Inflammatory macrophage treated with lipopolysaccharide for 4 hours (primary cell): ENCODE data around the gene JARID2.
"Not testable (repeated sequence)": the region's sequence is repeated elsewhere in the genome, so short reads cannot be mapped to it uniquely, and the experiment has no call there.

ENCODE experiments used
- DNase-seq: peaks from one replicate; pipeline ENCODE4 v3.0.0-alpha.2; 2020

JARID2 gene

DNA sequence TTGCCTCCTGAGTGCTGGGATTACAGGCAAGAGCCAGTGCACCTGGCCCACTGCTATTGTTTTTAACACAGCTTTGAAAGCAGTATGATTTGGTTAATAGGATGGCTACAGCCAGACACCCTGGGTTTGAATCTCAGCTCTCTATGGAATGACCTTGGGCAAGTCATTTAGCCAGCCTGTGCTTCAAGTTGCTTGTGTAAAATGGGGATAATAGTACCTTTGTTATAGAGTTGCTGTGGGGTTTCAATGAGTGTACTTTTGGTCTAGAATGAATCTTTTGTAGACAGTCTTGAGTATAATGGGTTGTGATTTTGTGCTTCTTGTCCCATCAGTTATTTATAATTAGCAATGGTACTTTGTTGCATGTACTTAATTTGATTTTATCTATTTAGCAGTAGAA is 70.9 kb downstream of the JARID2 start:
- DNase-seq, result no peak

- no peak for DNase-seq
These were observed 71.4 kb downstream of the JARID2 start for GRCh38 chr6:15317251-15317650.

DNA sequence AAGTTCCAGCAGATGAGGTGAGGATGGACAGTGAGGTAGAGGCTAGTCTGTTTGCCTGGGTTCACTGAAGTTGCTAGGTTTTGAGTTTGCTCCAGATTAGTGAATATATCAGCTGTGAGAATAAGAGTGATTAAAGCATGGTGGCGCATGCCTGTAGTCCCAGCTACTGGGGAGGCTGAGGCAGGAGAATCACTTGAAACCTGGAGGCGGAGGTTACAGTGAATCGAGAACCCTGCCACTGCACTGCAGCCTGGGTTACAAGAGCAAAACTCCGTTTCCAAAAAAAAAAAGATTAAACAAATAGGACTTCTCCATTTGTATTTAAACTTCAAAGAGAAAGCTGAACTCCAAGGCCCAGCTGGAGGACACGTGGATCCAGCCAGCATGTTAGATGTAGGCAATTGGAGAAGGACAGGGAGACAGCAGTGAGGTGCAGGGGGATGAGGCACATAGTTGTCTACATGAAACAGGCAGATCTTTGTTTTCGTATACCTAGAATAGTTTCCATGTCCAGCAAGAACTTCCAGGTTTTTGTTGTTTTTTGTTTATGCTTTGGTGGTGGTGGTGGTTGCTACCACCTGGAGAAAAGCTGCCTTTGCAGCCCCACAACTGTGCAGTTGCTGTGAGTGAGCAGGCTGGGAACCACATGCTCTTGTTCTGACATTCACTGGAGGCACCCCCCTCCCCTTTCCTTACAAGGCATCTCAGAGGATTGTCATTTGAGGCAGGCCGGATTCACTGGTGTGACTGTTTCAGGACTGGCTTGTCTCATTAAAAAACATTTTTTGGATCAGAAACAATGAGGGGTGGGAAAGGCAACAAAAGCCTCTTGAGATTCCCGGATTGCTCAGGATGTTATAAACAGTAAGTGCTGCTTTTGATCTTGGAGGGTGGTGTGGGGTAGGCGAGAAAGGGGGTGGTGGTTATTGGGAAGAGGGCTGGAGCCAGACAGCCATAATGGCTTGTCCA is 72.3 kb downstream of the JARID2 start:
- DNase-seq, result no peak

GRCh38 chr6:15319677-15320076 is 73.8 kb downstream of the JARID2 start:
- DNase-seq, result no peak

GRCh38 chr6:15320693-15321092 is 74.8 kb downstream of the JARID2 start:
- peak; percentile 24 for DNase-seq

DNA sequence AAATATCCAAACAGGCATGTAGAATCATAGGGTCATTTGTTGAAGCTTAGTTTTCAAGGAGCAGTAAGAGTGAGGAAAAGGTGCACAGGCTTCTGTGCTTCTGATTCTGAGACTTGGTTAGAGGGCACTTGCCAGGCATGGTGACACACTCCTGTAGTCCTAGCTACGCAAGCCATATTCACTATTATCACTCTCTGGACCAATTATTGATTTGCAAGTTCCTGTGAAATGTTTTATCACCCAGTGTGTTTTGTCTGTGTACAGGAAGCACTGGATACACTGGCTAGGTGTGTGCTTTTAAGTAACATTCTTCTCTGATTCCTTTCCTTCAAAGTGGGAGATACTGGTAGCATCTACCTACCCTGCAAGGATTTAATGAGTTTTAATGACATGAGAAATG is 76.3 kb downstream of the JARID2 start:
- no peak for DNase-seq

DNA sequence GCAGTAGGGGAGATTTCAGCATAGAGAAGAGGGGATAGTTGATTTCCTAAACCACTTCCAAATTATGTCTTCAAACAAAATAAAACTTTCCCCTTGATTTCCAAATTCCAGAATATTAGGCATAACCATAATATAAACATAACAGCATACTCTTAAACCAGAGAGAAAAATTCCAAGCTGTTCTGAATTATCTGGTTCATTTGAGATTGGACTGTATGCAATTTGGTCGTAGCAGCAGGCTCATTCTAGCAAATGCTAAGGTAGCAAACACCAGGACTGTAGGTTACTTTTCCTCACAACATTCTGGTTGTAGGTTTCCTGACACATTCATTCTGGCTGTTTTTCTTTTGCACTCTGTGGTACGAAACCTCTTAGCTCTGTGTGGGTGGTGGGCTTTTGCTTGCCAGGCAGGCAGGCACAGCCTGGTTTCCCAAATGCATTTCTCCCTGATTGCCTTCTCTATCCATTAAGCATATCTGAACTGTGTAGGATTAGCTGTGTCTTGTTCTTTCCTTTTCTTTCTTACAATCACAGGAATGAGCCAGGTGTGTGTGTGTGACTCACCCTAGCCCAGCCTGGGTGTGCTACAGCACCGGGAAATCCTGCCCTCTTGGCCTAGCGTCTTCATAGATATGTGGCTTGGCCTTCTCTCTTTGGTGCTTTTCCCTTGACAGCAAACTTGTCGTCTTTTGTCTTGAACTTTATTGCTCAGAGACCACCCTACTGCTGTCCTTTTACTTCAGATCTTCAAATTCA is 77.1 kb downstream of the JARID2 start:
- no peak for DNase-seq

DNA sequence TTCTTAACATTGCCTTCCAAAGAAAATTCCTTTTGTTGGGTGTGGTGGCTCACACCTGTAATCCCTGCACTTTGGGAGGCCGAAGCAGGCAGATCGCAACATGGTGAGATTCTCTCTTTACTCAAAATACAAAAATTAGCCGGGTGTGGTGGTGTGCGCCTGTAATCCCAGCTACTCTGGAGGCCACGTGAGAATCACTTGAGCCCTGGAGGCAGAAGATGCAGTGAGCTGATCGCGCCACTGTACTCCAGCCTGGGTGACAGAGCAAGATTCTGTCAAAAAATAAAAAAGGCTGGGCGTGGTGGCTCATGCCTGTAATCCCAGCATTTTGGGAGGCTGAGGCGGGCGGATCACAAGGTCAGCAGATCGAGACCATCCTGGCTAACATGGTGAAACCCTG is 77.7 kb downstream of the JARID2 start:
- not testable (repeated sequence) for DNase-seq

GRCh38 chr6:15324427-15324985 is 78.6 kb downstream of the JARID2 start:
- DNase-seq, result no peak

DNA sequence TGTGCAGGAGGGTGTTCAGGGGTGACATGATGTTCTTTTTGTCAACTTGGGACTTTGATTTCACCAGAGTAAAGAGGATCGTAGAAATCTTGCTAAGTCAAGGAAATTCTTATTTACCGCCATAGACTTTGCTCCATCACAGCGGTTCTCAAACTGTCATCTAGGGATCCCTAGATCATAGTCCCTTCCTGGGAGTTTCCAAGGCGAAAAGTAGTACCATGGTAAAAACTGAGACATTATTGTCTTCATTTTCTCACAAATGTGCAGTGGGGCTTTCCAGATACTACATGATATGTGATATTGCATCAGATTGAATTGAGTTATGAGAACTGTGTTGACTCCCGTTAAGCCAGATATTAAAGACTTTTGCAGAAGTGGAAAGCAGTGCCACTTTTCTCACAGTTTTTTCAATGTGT is 79.7 kb downstream of the JARID2 start:
- peak; percentile 80 for DNase-seq

GRCh38 chr6:15326067-15326614 is 80.3 kb downstream of the JARID2 start:
- DNase-seq, result no peak

- no peak for DNase-seq
These were observed 81.4 kb downstream of the JARID2 start for GRCh38 chr6:15327271-15327670.

DNA sequence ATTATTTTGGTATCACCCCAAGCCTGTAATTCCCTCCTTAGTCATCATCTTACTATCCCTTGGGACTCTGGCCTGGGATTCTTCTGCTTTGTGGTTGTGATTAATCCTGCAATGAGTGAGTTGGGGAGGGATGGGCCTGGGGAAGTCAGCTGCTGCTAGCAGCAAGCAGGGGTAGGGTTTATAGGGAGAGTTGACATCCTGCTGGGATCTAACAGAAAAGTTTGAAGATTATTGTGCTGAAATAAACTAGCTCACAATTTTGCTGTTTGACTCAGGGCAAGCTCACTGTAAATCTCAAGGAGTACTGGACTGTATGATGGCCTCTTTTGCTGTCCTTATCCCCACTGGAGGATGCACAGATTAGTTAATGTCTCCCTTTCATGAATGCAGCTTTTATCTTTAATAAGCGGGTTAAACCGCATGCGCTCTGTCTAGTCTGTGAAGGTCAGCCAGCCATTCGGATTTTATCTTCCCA is 83.4 kb downstream of the JARID2 start:
- peak; percentile 30 for DNase-seq

DNA sequence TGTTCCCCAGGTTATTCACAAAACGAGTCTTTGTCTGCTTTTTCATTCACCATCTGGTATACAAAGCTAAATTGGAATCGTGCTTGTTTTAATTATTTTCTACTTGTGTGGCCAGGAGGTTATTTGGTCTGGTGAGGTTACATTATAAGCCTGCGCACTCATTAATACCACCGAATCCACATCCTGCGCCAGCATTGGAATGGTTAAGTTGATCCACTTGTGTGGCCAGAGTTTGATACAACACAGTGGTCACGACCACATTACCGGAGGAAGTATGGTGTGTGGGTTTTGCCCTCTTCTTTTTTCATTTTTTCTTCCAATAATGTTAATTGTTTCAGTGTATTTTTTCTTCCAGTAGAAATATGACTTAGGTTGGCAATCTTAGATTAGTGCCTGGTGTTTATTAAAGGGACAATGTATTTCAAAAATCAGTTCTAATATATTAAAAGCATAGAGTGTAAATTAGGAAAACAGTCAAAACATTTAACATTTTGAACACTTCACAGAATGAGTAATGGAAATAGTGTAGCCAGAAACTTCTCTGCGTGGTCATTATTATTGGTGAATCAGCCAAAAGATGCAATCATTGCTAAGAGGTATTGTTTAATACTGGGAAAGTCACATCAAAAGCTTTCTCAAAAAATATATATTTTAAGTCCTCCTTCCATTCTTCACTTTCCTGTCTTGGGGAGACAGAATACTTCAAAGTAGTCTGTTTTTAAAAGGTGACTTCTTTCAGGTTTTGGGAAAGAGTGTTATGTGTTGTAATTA is 84.5 kb downstream of the JARID2 start:
- peak; percentile 65 for DNase-seq

- peak; percentile 62 for DNase-seq
These were observed 85.3 kb downstream of the JARID2 start for GRCh38 chr6:15331143-15331542.

- DNase-seq, result no peak
These were observed 85.9 kb downstream of the JARID2 start for GRCh38 chr6:15331629-15332251.

DNA sequence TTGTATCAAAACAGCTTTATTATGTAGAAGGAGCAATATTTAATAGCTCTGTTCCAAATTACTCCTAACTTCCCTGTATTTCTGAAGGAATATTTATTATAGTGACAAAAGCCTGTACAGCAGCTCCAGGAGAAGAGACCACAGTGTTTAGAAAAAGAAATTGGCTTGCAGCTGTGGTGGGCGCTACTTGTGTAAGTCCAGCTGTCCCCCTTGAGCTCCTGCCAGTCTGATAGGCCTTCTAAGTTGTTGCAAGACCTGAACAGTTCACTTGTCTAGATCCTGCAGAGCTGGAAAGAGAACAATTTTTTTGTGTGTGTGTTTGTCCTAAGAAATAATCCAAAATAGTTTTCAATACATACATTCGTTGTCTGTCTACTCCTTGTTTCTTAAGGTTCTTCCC is 86.6 kb downstream of the JARID2 start:
- no peak for DNase-seq

DNA sequence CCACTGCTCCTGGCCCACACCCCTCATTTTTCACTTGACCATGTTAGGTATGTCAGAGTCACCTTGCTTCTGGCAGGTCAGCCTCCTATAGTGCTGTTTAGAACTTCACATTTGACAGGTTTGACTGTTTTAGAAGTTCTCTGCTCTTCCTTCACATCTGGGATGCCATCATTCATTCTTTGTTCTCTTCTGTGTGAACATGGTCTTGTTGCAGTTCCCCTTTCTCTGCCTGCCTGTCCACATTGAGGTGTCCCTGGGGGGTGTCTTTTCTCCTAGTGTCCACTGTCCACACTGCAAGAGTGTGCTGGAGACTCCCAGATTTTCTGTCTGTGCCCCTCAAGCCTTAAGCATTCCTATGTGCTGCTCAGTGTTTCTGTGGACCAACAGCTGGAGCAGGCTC is 89.5 kb downstream of the JARID2 start:
- DNase-seq, result no peak

GRCh38 chr6:15335916-15336315 is 90.0 kb downstream of the JARID2 start:
- DNase-seq, result no peak

DNA sequence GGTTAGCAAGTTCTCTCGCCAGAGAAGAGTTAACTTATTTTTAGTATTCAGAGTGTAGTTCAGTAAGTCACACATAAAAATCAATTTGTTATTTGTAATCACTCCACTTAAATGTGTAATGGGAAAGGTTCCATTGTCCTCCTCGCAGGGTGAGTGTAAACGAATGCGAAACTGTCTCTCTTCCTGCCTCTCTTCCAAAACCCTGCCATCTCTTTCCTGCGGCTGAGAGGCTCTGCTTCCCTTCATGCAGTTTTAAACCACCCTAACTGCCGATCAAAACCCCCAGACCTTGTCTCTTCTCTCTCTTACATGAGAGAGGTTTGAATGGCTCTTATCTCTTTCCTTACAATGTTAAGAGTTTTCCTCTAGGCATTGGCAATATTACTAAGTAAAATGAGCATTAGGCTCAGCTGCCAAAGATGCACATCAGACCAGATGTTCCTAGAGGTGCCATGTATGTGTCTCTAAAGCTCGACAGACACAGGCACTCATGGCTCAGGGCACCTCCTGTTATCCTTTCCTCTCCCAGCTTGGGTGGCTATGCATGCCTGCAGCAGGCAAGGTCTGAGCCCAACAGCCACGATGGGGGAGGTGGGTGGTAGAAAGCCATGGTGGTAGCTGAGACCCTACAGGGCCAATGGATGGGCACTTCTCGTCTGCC is 91.2 kb downstream of the JARID2 start:
- DNase-seq, result peak; percentile 53

DNA sequence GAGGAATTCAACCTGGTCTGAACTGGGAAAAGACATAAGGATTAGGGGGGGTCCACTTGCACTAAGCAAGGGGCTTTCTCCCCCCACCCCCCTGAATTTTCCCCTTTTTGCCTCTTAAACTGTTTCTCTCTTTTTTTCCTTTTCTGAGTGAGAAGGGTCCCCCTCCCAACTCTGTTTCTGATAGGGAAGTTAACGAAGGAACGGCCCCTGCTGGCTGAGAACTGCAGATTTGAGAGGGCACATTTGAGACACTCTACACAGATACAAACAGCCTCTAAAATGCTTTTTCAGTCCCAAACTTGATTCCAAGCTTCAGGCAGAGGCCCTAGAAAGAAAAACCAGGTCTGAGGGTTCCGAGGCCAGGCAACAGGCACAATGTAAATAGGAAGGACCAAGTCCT is 91.7 kb downstream of the JARID2 start:
- no peak for DNase-seq
